ENCODE measurements around the gene CFAP20DC. TPM values are rescaled to one million over a fixed set of nuclear protein-coding genes. Genes with fewer than 3 reads are reported as not detected.
A peak's percentile ranks its signal among the peaks of the same experiment; 100 is the strongest.
"Not testable (repeated sequence)": the region's sequence is repeated elsewhere in the genome, so short reads cannot be mapped to it uniquely, and the experiment has no call there.

The CFAP20DC gene
- polyA plus RNA-seq, 1 experiment: 0.81 TPM

DNA sequence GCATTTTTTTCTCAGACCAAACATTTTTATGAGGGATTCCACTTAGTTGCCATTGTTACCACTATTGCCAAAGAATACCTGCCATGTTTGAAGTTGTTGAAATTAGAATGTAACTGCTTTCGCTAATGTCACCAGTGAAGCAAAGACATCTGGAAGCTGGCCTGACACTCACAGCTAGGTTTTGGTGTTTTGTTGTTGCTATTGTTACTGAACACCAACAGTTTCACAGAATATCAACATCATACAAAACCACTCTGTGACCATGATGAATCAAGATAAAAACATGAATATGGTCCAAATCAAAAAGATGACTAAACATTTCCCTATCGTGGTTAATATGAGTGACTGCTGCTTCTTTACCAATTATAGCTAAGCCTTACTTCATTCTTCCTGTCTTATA, 6.9 kb upstream of the CFAP20DC start:
- H3K36me3 ChIP-seq (ENCODE audit: control insufficient read depth, insufficient read depth, low read length): no peaks in the 10 kb centered on the region
- POLR2A ChIA-PET: no interaction called here
- TF ChIP-seq, protein P1, sequence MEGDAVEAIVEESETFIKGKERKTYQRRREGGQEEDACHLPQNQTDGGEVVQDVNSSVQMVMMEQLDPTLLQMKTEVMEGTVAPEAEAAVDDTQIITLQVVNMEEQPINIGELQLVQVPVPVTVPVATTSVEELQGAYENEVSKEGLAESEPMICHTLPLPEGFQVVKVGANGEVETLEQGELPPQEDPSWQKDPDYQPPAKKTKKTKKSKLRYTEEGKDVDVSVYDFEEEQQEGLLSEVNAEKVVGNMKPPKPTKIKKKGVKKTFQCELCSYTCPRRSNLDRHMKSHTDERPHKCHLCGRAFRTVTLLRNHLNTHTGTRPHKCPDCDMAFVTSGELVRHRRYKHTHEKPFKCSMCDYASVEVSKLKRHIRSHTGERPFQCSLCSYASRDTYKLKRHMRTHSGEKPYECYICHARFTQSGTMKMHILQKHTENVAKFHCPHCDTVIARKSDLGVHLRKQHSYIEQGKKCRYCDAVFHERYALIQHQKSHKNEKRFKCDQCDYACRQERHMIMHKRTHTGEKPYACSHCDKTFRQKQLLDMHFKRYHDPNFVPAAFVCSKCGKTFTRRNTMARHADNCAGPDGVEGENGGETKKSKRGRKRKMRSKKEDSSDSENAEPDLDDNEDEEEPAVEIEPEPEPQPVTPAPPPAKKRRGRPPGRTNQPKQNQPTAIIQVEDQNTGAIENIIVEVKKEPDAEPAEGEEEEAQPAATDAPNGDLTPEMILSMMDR (IDR thresholded peaks at IDR 0.05; ENCODE audit: insufficient read depth, low read depth, low read length): no peak
- H3K27me3 ChIP-seq (ENCODE audit: control insufficient read depth, insufficient read depth, low read length): no peaks in the 10 kb centered on the region
- peak; percentile 34 for DNase-seq (ENCODE audit: low read depth)
- CTCF ChIA-PET: interaction anchor here (0.6 kb wide), 1 partner anchor 81 kb away, joined by 4 read pairs; no protein-coding TSS in a partner anchor
- no peak overlapping the region for H3K4me3 ChIP-seq (ENCODE audit: low read depth, low read length)

DNA sequence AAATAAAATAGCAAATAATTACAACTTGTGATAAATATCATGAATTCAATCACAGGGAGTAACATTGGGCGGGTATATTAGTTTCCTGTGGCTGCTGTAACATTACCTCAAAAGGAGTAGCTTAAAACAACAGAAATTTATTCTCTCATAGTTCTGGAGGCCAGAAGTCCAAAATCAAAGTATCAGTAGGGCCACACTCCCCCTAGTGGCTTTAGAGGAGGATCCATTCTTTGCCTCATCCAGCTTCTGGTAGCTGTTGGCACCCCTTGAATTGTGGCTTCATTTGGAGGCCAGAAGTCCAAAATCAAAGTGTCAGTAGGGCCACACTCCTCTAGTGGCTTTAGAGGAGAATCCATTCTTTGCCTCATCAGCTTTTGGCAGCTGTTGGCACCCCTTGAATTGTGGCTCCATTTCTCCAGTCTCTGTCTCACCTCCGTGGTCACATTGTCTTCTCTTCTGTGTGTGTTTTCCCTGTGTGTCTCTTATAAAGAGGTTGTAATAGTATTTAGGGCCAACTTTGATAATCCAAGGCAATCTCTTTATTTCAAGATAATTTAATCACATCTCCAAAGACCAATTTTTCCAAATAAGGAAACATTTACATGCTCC, 3.1 kb upstream of the CFAP20DC start:
- ChIA-PET CTCF (interaction anchor here (0.6 to 3.3 kb wide), 26 partner anchors 11 to 531 kb away, joined by 3 to 40 read pairs (median 4); no protein-coding TSS in a partner anchor), POLR2A (no interaction called here)

DNA sequence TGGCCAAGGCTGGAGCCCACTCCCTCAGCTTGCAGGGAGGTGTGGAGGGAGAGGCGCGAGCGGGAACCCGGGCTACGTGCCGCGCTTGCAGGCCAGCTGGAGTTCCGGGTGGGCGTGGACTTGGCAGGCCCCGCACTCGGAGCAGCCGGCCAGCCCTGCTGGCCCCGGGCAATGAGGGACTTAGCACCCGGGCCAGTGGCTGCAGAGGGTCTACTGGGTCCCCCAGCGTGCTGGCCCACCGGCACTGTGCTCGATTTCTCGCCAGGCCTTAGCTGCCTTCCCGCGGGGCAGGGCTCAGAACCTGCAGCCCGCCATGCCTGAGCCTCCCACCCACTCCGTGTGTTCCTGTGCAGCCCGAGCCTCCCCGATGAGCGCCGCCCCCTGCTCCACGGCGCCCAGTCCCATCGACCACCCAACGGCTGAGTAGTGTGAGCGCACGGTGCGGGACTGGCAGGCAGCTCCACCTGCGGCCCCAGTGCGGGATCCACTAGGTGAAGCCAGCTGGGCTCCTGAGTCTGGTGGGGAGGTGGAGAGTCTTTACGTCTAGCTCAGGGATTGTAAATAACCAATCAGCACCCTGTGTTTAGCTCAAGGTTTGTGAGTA, 1.1 kb upstream of the CFAP20DC start:
- POLR2A ChIA-PET; H3K4me3 ChIP-seq (ENCODE audit: low read depth, low read length); DNase-seq (ENCODE audit: low read depth); H3K36me3 ChIP-seq (ENCODE audit: control insufficient read depth, insufficient read depth, low read length); H3K27me3 ChIP-seq (ENCODE audit: control insufficient read depth, insufficient read depth, low read length): not testable (repeated sequence)
- CTCF ChIA-PET: interaction anchor here (0.6 to 3.1 kb wide), 3 partner anchors 53 to 227 kb away, joined by 3 to 40 read pairs (median 4); no protein-coding TSS in a partner anchor

More for the DNA sequence above, 3.1 kb upstream of the CFAP20DC start:
- no peaks in the 10 kb centered on the region for H3K36me3 ChIP-seq (ENCODE audit: control insufficient read depth, insufficient read depth, low read length)
- TF ChIP-seq, protein P1 (IDR thresholded peaks at IDR 0.05; ENCODE audit: insufficient read depth, low read depth, low read length): peak; percentile 74
- H3K4me3 ChIP-seq (ENCODE audit: low read depth, low read length): no peak overlapping the region
- DNase-seq (ENCODE audit: low read depth): no peak
- no peaks in the 10 kb centered on the region for H3K27me3 ChIP-seq (ENCODE audit: control insufficient read depth, insufficient read depth, low read length)

DNA sequence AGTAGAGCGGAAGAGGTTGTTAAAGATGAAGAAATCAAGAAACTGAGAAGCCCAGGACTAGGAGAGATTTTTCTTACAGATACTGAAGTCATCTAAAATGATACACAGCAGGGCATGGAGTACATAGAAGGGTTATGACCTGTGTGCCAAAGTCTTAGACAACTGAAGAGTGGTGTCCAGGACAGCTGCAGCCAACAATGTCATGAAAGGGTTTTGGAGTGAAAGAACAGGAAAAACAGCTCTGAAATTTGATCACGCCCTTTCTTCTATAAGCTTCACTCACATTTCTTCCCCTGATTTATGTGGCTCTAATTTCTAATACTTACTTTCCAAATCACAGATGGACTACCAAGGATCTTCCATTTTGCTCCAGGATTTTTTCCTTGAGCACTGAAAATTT, 3.0 kb downstream of the CFAP20DC start:
- Histone ChIP-seq H3K27me3 (ENCODE audit: control insufficient read depth, insufficient read depth, low read length) (no peaks in the 10 kb centered on the region), H3K36me3 (ENCODE audit: control insufficient read depth, insufficient read depth, low read length) (no peaks in the 10 kb centered on the region), H3K4me3 (ENCODE audit: low read depth, low read length) (no peak overlapping the region)
- POLR2A ChIA-PET: no interaction called here
- TF ChIP-seq, protein P1 (IDR thresholded peaks at IDR 0.05; ENCODE audit: insufficient read depth, low read depth, low read length): no peak
- no peak for DNase-seq (ENCODE audit: low read depth)
- CTCF ChIA-PET: interaction anchor here (0.7 kb wide), 1 partner anchor 716 kb away, joined by 3 read pairs; no protein-coding TSS in a partner anchor

DNA sequence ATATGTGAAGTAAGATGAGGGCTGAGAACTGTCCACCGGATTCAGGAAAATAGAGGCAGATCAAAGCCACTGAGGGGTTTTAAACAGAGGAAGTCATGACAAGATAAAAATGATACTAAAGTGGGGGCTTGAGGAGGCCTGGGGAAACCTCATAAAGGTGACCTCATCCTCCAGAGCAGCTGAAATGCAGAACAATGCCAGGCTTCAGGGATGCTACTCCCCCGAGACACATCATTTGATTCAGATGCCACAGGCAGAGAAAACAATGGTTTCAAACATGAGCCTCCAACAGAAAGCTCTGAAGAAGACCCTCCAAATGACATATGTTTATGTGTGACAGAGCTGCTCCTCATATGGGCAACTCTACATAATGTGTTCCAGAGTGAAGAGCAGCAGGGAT, 6.4 kb downstream of the CFAP20DC start:
- CTCF ChIA-PET: interaction anchor here (0.9 kb wide), 1 partner anchor 12 kb away, joined by 4 read pairs; no protein-coding TSS in a partner anchor

More for the DNA sequence above, 6.4 kb downstream of the CFAP20DC start:
- POLR2A ChIA-PET: no interaction called here
- TF ChIP-seq, protein P1 (IDR thresholded peaks at IDR 0.05; ENCODE audit: insufficient read depth, low read depth, low read length): no peak
- H3K27me3 ChIP-seq (ENCODE audit: control insufficient read depth, insufficient read depth, low read length): no peaks in the 10 kb centered on the region
- DNase-seq (ENCODE audit: low read depth): no peak
- no peak overlapping the region for H3K4me3 ChIP-seq (ENCODE audit: low read depth, low read length)
- H3K36me3 ChIP-seq (ENCODE audit: control insufficient read depth, insufficient read depth, low read length): no peaks in the 10 kb centered on the region
